Aorta (tissue), 4 donors: ENCODE data around the gene UBTF. TPM values are rescaled to one million over a fixed set of nuclear protein-coding genes. Genes with fewer than 3 reads are reported as not detected.

Experiments used
- microRNA-seq, 2 donors: library from miRNA; unstranded; fragments of <30 nt; microRNA quantifications; one replicate each; pipeline ENCODE4 v1.2.0, GENCODE V29; 2020
- polyA plus RNA-seq, 2 donors: library from polyadenylated mRNA; stranded (reverse); fragments of 200-250 nt; gene quantifications; one replicate each; pipeline ENCODE4 v1.2.3, GENCODE V29; 2013
- total RNA-seq, 2 donors: library from RNA; stranded (reverse); fragmentation: NEBNext Ultra II Directional; extraction: Animal tissue kit (Norgen Biotek cat#: 25700); gene quantifications; one replicate each; pipeline ENCODE4 v1.2.1, GENCODE V29; 2021
- donor health status: healthy with polysubstance abuse.
- donor health status: Bipolar disorder and iron deficiency.
- donor health status: DM: no; HTN: no; CAD: no.
- donor health status: DM: yes; HTN: yes; CAD: no.

UBTF gene
- total and polyA plus RNA-seq, 4 donors = 26.5 to 75.4 (median 42.5) TPM

Small RNA genes lying within 50 kb of the gene (microRNA-seq; reads per million reads assigned to microRNA genes)
- 0 to 0.60 reads per million in 2 donors for gene MIR6782

Other genes starting within 250 kb of the UBTF start
- 1 to 10 TPM in 1 of 2 donors, under 1 TPM in 1; 0.94 to 1.3 TPM for gene NAGS, start 215.1 kb downstream of the UBTF start, total RNA-seq
- gene NAGS, start 215.1 kb downstream of the UBTF start, polyA plus RNA-seq = 1 to 10 TPM in 1 of 2 donors, under 1 TPM in 1; 0.33 to 6.0 TPM
- gene TMEM101, start 204.7 kb downstream of the UBTF start, total RNA-seq = 10 to 100 TPM; 15.2 to 16.7 TPM
- gene TMEM101, start 204.7 kb downstream of the UBTF start, polyA plus RNA-seq = 10 to 100 TPM; 21.5 to 25.0 TPM
- gene LSM12, start 153.0 kb downstream of the UBTF start, total RNA-seq = 10 to 100 TPM; 36.9 to 43.4 TPM
- 10 to 100 TPM; 19.0 to 19.8 TPM for gene LSM12, start 153.0 kb downstream of the UBTF start, polyA plus RNA-seq
- gene G6PC3, start 148.9 kb downstream of the UBTF start, total RNA-seq = 10 to 100 TPM; 30.3 to 32.5 TPM
- 10 to 100 TPM; 22.7 to 40.0 TPM for gene G6PC3, start 148.9 kb downstream of the UBTF start, polyA plus RNA-seq
- gene HDAC5, start 96.0 kb downstream of the UBTF start, total RNA-seq = 10 to 100 TPM; 69.7 to 82.6 TPM
- gene HDAC5, start 96.0 kb downstream of the UBTF start, polyA plus RNA-seq = 10 to 100 TPM; 28.9 to 83.4 TPM
- 1 to 10 TPM in 1 of 2 donors, under 1 TPM in 1; 0.58 to 1.3 TPM for gene HROB, start 77.7 kb downstream of the UBTF start, total RNA-seq
- 1 to 10 TPM in 1 of 2 donors, not detected in 1; 1.7 TPM for gene HROB, start 77.7 kb downstream of the UBTF start, polyA plus RNA-seq
- gene ASB16, start 49.0 kb downstream of the UBTF start, total RNA-seq = 1 to 10 TPM; 1.4 to 2.1 TPM
- gene ASB16, start 49.0 kb downstream of the UBTF start, polyA plus RNA-seq = 1 to 10 TPM in 1 of 2 donors, under 1 TPM in 1; 0.88 to 1.4 TPM
- gene TMUB2, start 32.7 kb downstream of the UBTF start, total RNA-seq = 10 to 100 TPM; 25.8 to 39.7 TPM
- 10 to 100 TPM; 13.4 to 59.8 TPM for gene TMUB2, start 32.7 kb downstream of the UBTF start, polyA plus RNA-seq
- 10 to 100 TPM; 62.9 to 67.5 TPM for gene ATXN7L3, start 19.8 kb downstream of the UBTF start, total RNA-seq
- 10 to 100 TPM; 18.7 to 35.7 TPM for gene ATXN7L3, start 19.8 kb downstream of the UBTF start, polyA plus RNA-seq
- 10 to 100 TPM in 1 of 2 donors, 1 to 10 TPM in 1; 1.5 to 10.2 TPM for gene SLC4A1, start 48.5 kb upstream of the UBTF start, total RNA-seq
- gene SLC4A1, start 48.5 kb upstream of the UBTF start, polyA plus RNA-seq = under 1 TPM; 0.08 to 0.25 TPM
- under 1 TPM in 1 of 2 donors, not detected in 1; 0.75 TPM for gene RUNDC3A, start 88.9 kb upstream of the UBTF start, total RNA-seq
- gene RUNDC3A, start 88.9 kb upstream of the UBTF start, polyA plus RNA-seq = under 1 TPM; 0.26 to 0.50 TPM
- gene SLC25A39, start 105.1 kb upstream of the UBTF start, total RNA-seq = 10 to 100 TPM; 50.2 to 61.5 TPM
- gene SLC25A39, start 105.1 kb upstream of the UBTF start, polyA plus RNA-seq = 100 to 1,000 TPM in 1 of 2 donors, 10 to 100 TPM in 1; 54.6 to 107 TPM
- gene GRN, start 125.6 kb upstream of the UBTF start, total RNA-seq = 100 to 1,000 TPM; 162 to 248 TPM
- 100 to 1,000 TPM; 125 to 145 TPM for gene GRN, start 125.6 kb upstream of the UBTF start, polyA plus RNA-seq
- 1 to 10 TPM in 1 of 2 donors, under 1 TPM in 1; 0.45 to 2.0 TPM for gene FAM171A2, start 144.2 kb upstream of the UBTF start, total RNA-seq
- gene FAM171A2, start 144.2 kb upstream of the UBTF start, polyA plus RNA-seq = under 1 TPM in 1 of 2 donors, not detected in 1; 0.05 TPM
- gene ITGA2B, start 170.0 kb upstream of the UBTF start, total RNA-seq = 1 to 10 TPM; 3.3 to 3.4 TPM
- 1 to 10 TPM in 1 of 2 donors, under 1 TPM in 1; 0.38 to 1.2 TPM for gene ITGA2B, start 170.0 kb upstream of the UBTF start, polyA plus RNA-seq